ENCODE results near the gene CLK3.

The CLK3 gene

DNA sequence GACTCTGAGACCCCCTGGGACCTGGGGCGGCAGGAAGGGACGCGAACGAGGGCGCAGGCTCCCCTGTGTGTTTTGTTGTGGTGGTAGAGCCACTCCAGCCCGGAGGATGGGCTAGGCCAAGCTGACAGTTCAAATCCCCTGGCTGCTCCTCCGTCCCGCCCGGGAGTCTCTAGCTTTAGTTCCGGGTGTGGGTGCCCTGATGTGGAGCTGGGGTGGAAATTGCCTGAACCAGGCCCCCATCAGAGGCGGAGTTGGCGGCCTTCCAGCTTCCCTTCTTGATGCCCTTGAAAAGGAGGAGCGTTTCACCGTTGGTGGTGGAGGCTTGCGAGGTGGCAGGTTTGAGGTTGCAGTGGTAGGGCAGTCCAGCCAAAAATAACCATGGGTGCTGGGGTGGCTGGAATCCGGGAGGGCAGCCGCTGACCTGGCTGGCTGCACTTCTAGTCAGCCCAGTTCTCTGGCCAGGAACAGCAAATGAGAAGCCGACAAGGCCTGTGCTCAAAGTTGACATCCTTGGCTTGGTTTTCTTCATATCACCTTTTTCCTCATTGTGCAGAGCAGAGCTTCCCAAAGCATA is 817 bp downstream of the CLK3 start:
- no peak for DNase-seq (ENCODE audit: low read depth)
- H3K4me3 ChIP-seq (ENCODE audit: low read length): peak overlapping the region; percentile 96
- TF ChIP-seq, protein P1, sequence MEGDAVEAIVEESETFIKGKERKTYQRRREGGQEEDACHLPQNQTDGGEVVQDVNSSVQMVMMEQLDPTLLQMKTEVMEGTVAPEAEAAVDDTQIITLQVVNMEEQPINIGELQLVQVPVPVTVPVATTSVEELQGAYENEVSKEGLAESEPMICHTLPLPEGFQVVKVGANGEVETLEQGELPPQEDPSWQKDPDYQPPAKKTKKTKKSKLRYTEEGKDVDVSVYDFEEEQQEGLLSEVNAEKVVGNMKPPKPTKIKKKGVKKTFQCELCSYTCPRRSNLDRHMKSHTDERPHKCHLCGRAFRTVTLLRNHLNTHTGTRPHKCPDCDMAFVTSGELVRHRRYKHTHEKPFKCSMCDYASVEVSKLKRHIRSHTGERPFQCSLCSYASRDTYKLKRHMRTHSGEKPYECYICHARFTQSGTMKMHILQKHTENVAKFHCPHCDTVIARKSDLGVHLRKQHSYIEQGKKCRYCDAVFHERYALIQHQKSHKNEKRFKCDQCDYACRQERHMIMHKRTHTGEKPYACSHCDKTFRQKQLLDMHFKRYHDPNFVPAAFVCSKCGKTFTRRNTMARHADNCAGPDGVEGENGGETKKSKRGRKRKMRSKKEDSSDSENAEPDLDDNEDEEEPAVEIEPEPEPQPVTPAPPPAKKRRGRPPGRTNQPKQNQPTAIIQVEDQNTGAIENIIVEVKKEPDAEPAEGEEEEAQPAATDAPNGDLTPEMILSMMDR (conservative IDR thresholded peaks at IDR 0.05; ENCODE audit: low read depth, low read length): no peak

DNA sequence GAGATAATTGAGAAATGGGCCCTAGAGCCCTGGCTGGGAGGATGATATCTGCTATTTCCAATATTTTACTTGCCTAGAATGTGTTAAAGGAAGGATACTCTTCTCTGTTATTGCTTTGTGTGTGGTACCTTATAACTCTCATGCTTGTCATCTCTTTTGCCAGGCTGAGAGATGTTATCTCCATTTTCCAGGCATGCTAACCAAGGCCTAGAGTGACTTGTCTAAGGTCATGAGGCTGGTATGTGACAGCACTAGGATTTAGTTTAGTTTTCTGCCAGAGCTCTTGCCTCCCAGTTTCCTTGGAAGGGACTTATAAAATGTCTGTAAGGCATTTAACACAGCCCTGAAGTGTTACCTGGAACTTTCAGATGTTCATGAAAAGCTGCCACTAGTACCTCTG is 1.4 kb downstream of the CLK3 start:
- no peak for DNase-seq (ENCODE audit: low read depth)
- TF ChIP-seq, protein P1 (conservative IDR thresholded peaks at IDR 0.05; ENCODE audit: low read depth, low read length): no peak

DNA sequence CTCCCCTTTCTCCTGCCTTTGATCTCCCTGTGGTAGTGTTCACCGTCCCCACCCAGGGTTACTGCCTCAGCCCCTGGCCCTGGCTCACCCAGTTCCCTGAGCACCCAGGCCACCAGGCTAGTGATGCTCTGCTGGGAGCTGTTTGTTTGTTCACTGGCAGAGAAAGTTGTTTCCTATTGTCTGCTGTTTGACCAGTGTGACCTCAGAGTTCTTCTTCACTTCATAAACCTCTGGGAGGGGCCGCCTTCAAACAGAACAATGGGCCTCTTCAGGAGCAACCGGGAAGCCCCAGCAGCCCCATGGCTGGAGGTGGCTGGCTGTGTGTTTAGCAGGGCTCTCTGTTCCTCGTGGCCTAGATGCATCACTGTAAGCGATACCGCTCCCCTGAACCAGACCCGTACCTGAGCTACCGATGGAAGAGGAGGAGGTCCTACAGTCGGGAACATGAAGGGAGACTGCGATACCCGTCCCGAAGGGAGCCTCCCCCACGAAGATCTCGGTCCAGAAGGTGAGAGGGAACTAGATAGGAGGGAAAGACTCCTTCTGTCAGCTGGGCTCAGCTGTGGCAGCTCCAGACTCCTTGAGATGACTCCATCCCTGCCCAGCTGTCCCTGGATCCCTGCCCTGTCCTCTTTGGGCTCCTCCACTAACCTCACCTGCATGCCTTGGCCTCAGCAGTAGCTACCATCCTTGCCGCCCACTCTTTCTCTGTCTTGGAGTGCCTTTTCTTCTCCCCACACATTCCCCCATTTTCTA is 3.4 kb downstream of the CLK3 start:
- no peak overlapping the region for H3K4me3 ChIP-seq (ENCODE audit: low read length)
- no peak for DNase-seq (ENCODE audit: low read depth)
- TF ChIP-seq, protein P1 (conservative IDR thresholded peaks at IDR 0.05; ENCODE audit: low read depth, low read length): no peak

More for the DNA sequence above, 1.4 kb downstream of the CLK3 start:
- peak overlapping the region; percentile 96 for H3K4me3 ChIP-seq (ENCODE audit: low read length)

DNA sequence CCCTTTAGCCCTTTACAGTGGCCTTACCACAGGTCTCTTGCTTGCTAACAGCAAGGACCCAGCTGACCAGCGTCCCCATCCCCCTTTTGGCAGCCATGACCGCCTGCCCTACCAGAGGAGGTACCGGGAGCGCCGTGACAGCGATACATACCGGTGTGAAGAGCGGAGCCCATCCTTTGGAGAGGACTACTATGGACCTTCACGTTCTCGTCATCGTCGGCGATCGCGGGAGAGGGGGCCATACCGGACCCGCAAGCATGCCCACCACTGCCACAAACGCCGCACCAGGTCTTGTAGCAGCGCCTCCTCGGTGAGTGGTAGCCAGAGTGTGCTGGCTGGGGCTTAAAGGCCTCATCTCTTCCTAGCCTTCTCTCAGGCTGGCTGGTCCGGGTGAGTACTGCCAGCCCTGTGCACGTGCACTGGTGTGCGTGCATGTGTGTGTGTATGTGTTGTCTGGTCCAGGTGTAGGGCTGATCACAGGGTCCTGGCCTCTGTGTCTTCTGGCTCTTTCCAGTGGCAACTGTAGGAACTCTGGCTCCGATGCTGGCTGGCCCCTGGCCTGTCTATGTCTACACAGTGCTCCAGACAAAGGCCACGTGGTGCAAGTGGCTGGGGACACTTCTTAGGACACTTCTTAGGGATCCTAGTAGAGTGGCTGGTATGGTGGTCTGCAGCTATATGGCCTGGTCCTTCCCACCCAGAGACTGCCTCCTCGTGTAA is 4.4 kb downstream of the CLK3 start:
- no peak for DNase-seq (ENCODE audit: low read depth)
- TF ChIP-seq, protein P1 (conservative IDR thresholded peaks at IDR 0.05; ENCODE audit: low read depth, low read length): no peak
- no peak overlapping the region for H3K4me3 ChIP-seq (ENCODE audit: low read length)

DNA sequence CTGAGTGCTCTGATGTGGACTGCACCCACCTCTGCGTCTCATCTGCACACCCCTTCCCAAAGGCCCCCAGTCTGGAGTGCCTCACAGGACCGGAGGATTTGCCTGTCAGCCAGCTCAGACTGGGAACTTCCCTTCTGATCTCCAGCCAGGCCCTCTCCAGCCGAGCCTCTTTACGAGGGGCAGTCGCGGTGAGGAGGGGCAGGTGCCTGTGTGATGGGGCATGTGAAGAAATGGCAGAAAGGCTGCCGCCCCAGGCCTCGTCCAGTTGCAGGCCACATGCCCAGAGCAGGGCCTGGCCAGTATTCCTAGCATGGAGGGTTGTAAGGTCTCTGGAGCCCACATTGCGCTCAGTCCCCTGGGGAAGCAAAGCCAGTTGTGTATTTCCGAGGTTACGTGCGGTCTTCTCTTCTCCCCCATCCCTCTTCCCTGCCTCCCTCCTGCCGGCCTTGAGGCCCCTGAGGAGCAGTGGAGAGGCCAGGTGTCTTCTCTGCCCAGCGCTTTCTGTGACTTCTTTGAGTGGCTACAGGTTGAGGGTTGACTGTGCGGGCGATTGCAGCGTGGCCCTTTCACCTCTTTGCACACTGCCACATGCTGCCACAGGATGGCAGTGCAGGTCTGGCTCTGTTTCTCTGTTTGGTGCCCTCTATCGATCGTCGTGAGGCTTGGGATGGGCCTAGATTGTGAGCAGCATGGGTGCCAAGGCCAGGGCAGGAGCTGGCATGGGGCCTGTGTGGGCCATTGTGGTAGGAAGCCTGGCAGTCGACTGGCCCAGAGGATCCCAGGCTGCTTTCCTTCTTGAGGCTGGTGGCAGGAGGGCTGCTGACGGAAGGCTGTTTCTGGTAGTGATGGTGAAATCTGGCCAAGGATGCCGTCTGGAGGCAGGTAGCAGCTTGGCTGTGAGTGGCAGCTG is 5.3 kb downstream of the CLK3 start:
- DNase-seq (ENCODE audit: low read depth): no peak
- H3K4me3 ChIP-seq (ENCODE audit: low read length): no peak overlapping the region

DNA sequence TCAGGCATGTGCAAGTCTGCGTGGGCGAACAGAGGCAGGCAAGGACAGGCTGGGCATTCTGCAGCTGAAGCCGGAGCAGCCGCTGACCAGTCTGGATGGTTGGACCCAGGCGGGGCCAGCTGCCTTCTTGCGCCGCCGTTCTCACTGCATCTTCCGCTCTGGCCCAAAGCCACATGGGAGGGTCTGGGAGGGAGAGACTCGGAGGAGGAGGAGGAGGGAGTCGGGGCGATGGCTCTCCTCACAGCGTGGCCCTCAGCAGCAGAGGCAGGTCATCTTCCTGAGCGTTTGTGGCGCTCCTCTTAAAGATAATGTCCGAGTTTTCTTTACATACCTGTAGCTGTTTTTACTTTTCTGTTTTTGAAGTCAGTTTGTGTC is 5.9 kb downstream of the CLK3 start:
- TF ChIP-seq, protein P1 (conservative IDR thresholded peaks at IDR 0.05; ENCODE audit: low read depth, low read length): no peak
- no peak for DNase-seq (ENCODE audit: low read depth)
- H3K4me3 ChIP-seq (ENCODE audit: low read length): no peak overlapping the region

More for the DNA sequence above, 5.3 kb downstream of the CLK3 start:
- TF ChIP-seq, protein P1 (conservative IDR thresholded peaks at IDR 0.05; ENCODE audit: low read depth, low read length): peak; percentile 99
